SK-N-SH treated with all-trans-retinoic acid at 6 μM for 48 hours (cell line): ENCODE data around the gene SOX10.

Source experiments
- ARNTL ChIP-seq: fragments of 450-650 bp; formaldehyde crosslinking; IDR thresholded peaks from 2 replicates; pipeline ENCODE4 v1.5.0; 2020; ENCODE audit warnings: low read depth, mild to moderate bottlenecking, moderate library complexity, borderline replicate concordance
- PATZ1 ChIP-seq: fragments of 250-450 bp; sonication (Bioruptor Pico); IDR thresholded peaks from 2 replicates; pipeline ENCODE4 v1.8.0; 2020; ENCODE audit warnings: mild to moderate bottlenecking, moderate library complexity, borderline replicate concordance
- RARB ChIP-seq: fragments of 250-450 bp; sonication (Bioruptor Pico); IDR thresholded peaks from 2 replicates; pipeline ENCODE4 v1.8.0; 2021; ENCODE audit warnings: mild to moderate bottlenecking, moderate library complexity
- TCF4 ChIP-seq: fragments of 250-450 bp; sonication (Bioruptor Pico); IDR thresholded peaks from 2 replicates; pipeline ENCODE4 v1.8.0; 2021; ENCODE audit warnings: mild to moderate bottlenecking, moderate library complexity, borderline replicate concordance
- TSHZ2 ChIP-seq: fragments of 250-450 bp; sonication (Bioruptor Pico); IDR thresholded peaks from 2 replicates; pipeline ENCODE4 v1.5.0; 2020; ENCODE audit warnings: mild to moderate bottlenecking, moderate library complexity
- ZNF565 ChIP-seq: fragments of 450-650 bp; formaldehyde crosslinking; conservative IDR thresholded peaks from 2 replicates; pipeline ENCODE4 v1.5.0; 2020; ENCODE audit warnings: low read depth, mild to moderate bottlenecking, moderate library complexity
- ZNF70 ChIP-seq: fragments of 450-650 bp; formaldehyde crosslinking; IDR thresholded peaks from 2 replicates; pipeline ENCODE4 v1.5.0; 2020; ENCODE audit warnings: mild to moderate bottlenecking, moderate library complexity
- ZNF8 ChIP-seq: fragments of 450-650 bp; formaldehyde crosslinking; IDR thresholded peaks from 2 replicates; pipeline ENCODE4 v1.5.0; 2020; ENCODE audit warnings: mild to moderate bottlenecking, moderate library complexity
- TF ChIP-seq, protein P1 (sequence below): fragments of 250-450 bp; sonication (Bioruptor Pico); IDR thresholded peaks from 2 replicates; pipeline ENCODE4 v1.5.1; 2021; ENCODE audit warnings: mild to moderate bottlenecking, moderate library complexity
- TF ChIP-seq, protein P2 (sequence below): fragments of 250-450 bp; sonication (Bioruptor Pico); IDR thresholded peaks from 2 replicates; pipeline ENCODE4 v1.5.1; 2020; ENCODE audit warnings: low read depth, mild to moderate bottlenecking, moderate library complexity

DNA sequence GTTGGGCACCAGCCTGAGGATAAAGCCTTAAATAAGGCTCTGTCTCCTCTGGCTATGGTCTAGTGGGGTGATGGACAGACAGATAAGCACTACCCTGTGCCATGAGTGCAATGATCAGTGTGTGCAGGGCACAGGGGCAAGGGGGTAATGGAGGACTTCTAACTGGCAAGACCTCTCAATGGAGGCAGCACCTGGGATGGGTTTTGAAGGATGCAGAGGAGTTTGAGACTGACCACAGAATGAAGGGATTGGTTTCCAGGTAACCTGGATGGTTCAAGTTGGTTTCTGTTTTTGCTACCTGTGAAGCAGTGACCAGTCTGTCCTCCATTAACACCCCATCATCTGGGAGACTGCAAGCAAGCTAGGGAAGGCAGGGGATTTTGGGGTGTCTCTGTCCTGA, 45.0 kb upstream of the SOX10 start:
- TF ChIP-seq PATZ1 (CRISPR knock-in tag) (no peak), TCF4 (no peak), TSHZ2 (no peak), ARNTL (CRISPR knock-in tag) (no peak), RARB (no peak), ZNF8 (CRISPR knock-in tag) (no peak), ZNF70 (CRISPR knock-in tag) (no peak), ZNF565 (CRISPR knock-in tag) (no peak)
- TF ChIP-seq, protein P1, sequence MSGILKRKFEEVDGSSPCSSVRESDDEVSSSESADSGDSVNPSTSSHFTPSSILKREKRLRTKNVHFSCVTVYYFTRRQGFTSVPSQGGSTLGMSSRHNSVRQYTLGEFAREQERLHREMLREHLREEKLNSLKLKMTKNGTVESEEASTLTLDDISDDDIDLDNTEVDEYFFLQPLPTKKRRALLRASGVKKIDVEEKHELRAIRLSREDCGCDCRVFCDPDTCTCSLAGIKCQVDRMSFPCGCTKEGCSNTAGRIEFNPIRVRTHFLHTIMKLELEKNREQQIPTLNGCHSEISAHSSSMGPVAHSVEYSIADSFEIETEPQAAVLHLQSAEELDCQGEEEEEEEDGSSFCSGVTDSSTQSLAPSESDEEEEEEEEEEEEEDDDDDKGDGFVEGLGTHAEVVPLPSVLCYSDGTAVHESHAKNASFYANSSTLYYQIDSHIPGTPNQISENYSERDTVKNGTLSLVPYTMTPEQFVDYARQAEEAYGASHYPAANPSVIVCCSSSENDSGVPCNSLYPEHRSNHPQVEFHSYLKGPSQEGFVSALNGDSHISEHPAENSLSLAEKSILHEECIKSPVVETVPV = no peak
- TF ChIP-seq, protein P2, sequence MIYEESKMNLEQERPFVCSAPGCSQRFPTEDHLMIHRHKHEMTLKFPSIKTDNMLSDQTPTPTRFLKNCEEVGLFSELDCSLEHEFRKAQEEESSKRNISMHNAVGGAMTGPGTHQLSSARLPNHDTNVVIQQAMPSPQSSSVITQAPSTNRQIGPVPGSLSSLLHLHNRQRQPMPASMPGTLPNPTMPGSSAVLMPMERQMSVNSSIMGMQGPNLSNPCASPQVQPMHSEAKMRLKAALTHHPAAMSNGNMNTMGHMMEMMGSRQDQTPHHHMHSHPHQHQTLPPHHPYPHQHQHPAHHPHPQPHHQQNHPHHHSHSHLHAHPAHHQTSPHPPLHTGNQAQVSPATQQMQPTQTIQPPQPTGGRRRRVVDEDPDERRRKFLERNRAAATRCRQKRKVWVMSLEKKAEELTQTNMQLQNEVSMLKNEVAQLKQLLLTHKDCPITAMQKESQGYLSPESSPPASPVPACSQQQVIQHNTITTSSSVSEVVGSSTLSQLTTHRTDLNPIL (CRISPR knock-in tag) = no peak
